ENCODE results near the gene PHLPP1. TPM values are rescaled to one million over a fixed set of nuclear protein-coding genes. Genes with fewer than 3 reads are reported as not detected.

Gene PHLPP1
- total and polyA plus RNA-seq, 2 experiments from 2014 or later: 15.7 to 73.6 TPM

- peaks cover 22% of the 10 kb centered on the region for H3K36me3 ChIP-seq (ENCODE audit: insufficient read depth)
- no peak overlapping the region for H3K4me3 ChIP-seq
- Mint-ChIP-seq H3K27me3 (ENCODE audit: insufficient read depth, low read depth, poor library complexity) (peaks cover 11% of the 10 kb centered on the region), H3K4me1 (peaks cover 32% of the 10 kb centered on the region), H3K36me3 (ENCODE audit: low read depth) (peaks cover 79% of the 10 kb centered on the region), H3K27ac (no peak overlapping the region), H3K9me3 (no peaks in the 10 kb centered on the region), H3K4me3 (no peak overlapping the region)
- peaks cover 12% of the 10 kb centered on the region for H3K79me2 ChIP-seq (replicated peaks; ENCODE audit: insufficient read depth)
- TF ChIP-seq EZH2phosphoT487 (IDR thresholded peaks at IDR 0.05; ENCODE audit: unreplicated experiment): no peak
- DNase-seq (ENCODE audit: low spot score) (no peak), ATAC-seq (no peak)
- H4K20me1 ChIP-seq (replicated peaks; ENCODE audit: insufficient read depth): peaks cover 7% of the 10 kb centered on the region; the same call in 1 of the 2 replicates
- no peak overlapping the region for H2AFZ ChIP-seq
- H3F3A ChIP-seq (replicated peaks; ENCODE audit: low read depth): no peaks in the 10 kb centered on the region
- H3K27me3 ChIP-seq (ENCODE audit: insufficient read depth): no peaks in the 10 kb centered on the region
- no peak overlapping the region for H3K4me2 ChIP-seq
- no peaks in the 10 kb centered on the region for H3K9me2 ChIP-seq (ENCODE audit: insufficient read depth)
- peaks cover 9% of the 10 kb centered on the region; the same call in 1 of the 2 replicates for H3K4me1 ChIP-seq (ENCODE audit: insufficient read depth)
- H3K27ac ChIP-seq (ENCODE audit: low read depth): no peak overlapping the region
Measured at GRCh38 chr18:62974928-62975675, 259.8 kb downstream of the PHLPP1 start.

GRCh38 chr18:62975785-62976184 lies 260.4 kb downstream of the PHLPP1 start:
- Mint-ChIP-seq H3K4me1 (peaks cover 31% of the 10 kb centered on the region), H3K27ac (no peak overlapping the region), H3K27me3 (ENCODE audit: insufficient read depth, low read depth, poor library complexity) (peaks cover 12% of the 10 kb centered on the region), H3K4me3 (no peak overlapping the region), H3K9me3 (no peaks in the 10 kb centered on the region), H3K36me3 (ENCODE audit: low read depth) (peaks cover 82% of the 10 kb centered on the region)
- H3K4me2 ChIP-seq: no peak overlapping the region
- peaks cover 22% of the 10 kb centered on the region for H3K36me3 ChIP-seq (ENCODE audit: insufficient read depth)
- no peaks in the 10 kb centered on the region for H3K9me2 ChIP-seq (ENCODE audit: insufficient read depth)
- H3F3A ChIP-seq (replicated peaks; ENCODE audit: low read depth): no peaks in the 10 kb centered on the region
- H3K27me3 ChIP-seq (ENCODE audit: insufficient read depth): no peaks in the 10 kb centered on the region
- no peak overlapping the region for H3K27ac ChIP-seq (ENCODE audit: low read depth)
- TF ChIP-seq NANOG (IDR thresholded peaks at IDR 0.05; ENCODE audit: borderline replicate concordance) (no peak), ZNF462 (CRISPR knock-in tag; IDR thresholded peaks at IDR 0.05) (no peak), EZH2phosphoT487 (IDR thresholded peaks at IDR 0.05; ENCODE audit: unreplicated experiment) (no peak)
- H3K4me3 ChIP-seq: no peak overlapping the region
- peaks cover 9% of the 10 kb centered on the region for H3K79me2 ChIP-seq (replicated peaks; ENCODE audit: insufficient read depth)
- peaks cover 9% of the 10 kb centered on the region; the same call in 1 of the 2 replicates for H3K4me1 ChIP-seq (ENCODE audit: insufficient read depth)
- H2AFZ ChIP-seq: no peak overlapping the region
- DNase-seq (ENCODE audit: low spot score): no peak
- peaks cover 7% of the 10 kb centered on the region; the same call in 1 of the 2 replicates for H4K20me1 ChIP-seq (replicated peaks; ENCODE audit: insufficient read depth)
- ATAC-seq: no peak
